ENCODE data around the gene OSBP2.

The OSBP2 gene

DNA sequence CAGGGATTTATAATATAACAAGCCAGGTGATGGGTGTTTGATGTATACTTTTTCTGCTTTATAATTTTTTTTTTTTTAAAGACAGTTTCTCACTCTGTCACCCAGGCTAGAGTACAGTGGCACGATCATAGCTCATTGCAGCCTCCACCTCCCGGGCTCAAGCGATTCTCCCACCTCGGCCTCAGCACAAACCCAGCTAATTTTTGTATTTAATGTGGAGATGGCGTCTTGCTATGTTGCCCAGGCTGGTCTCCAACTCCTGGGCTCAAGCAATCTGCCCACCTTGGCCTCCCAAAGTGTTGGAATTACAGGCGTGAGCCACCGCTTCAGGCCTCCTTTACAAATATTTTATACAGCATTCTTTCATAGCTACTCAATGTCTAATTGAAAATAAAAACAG is 225.3 kb downstream of the OSBP2 start:
- TF ChIP-seq, protein P1, sequence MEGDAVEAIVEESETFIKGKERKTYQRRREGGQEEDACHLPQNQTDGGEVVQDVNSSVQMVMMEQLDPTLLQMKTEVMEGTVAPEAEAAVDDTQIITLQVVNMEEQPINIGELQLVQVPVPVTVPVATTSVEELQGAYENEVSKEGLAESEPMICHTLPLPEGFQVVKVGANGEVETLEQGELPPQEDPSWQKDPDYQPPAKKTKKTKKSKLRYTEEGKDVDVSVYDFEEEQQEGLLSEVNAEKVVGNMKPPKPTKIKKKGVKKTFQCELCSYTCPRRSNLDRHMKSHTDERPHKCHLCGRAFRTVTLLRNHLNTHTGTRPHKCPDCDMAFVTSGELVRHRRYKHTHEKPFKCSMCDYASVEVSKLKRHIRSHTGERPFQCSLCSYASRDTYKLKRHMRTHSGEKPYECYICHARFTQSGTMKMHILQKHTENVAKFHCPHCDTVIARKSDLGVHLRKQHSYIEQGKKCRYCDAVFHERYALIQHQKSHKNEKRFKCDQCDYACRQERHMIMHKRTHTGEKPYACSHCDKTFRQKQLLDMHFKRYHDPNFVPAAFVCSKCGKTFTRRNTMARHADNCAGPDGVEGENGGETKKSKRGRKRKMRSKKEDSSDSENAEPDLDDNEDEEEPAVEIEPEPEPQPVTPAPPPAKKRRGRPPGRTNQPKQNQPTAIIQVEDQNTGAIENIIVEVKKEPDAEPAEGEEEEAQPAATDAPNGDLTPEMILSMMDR (IDR thresholded peaks at IDR 0.05; ENCODE audit: insufficient read depth, low read depth, low read length, missing control alignments) = no peak
- no peak overlapping the region for H3K4me3 ChIP-seq (ENCODE audit: low read depth, low read length)
- no peak for DNase-seq (ENCODE audit: low read depth)

DNA sequence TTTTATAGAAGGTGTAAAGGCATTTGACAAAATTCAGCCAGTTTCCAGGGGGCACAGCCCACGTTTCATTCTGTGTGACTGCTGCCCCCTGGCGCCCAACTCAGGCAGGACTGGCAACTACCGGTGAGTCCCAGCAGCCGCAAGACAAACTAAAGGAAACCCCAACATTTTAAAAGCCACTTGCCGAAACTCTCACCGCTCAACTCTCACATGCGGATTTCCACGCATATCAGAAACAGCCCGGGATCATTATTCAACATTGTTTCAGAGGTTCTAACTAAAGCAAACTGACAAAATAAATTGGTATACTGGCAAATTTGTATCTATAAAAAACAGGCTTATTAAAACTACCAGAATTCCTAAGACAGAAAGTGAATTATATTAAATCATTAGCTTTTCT is 225.7 kb downstream of the OSBP2 start:
- TF ChIP-seq, protein P1 (IDR thresholded peaks at IDR 0.05; ENCODE audit: insufficient read depth, low read depth, low read length, missing control alignments) = peak; percentile 90
- peak; percentile 76 for DNase-seq (ENCODE audit: low read depth)
- H3K4me3 ChIP-seq (ENCODE audit: low read depth, low read length) = no peak overlapping the region

DNA sequence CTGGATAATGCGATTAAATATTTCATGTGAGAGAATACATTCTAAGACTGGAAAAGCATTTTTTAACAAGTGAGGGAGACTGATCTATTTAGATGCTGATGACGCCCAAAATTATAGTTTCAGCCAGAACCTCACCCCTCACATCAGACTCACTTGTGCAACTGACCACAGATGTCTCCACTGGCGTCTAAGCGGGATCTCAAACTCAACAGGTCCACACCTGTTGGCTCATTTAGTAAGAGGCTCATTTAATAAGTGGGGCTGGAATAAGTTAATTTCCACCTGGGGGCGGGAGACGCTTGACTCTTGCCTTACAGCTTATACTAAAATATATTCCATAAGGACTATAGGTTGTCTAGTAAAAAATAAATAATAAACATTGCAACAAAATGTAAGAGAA is 226.4 kb downstream of the OSBP2 start:
- H3K4me3 ChIP-seq (ENCODE audit: low read depth, low read length) = no peak overlapping the region
- DNase-seq (ENCODE audit: low read depth) = no peak
- TF ChIP-seq, protein P1 (IDR thresholded peaks at IDR 0.05; ENCODE audit: insufficient read depth, low read depth, low read length, missing control alignments) = no peak

DNA sequence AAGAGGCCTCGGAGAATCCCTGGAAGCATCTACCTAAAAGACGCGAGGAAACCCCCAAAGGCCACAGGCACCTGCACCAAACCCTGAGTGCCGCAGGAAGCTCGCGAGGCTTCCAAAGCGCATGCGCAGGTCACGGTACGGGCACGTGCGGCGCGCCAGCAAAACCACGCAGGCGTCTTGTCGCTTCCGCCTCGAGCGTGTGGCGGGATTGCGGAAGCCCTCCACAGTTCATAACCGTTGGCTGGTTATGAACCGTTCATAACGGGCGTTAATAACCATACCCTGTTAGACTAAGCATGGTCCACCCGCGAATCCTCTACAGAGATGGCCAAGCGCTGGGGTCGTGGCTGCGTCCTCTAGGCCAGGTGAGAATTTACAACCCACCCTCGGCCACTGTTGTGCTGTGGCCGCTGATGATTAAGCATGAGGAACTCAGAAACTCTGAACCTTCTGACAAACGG is 227.5 kb downstream of the OSBP2 start:
- TF ChIP-seq, protein P1 (IDR thresholded peaks at IDR 0.05; ENCODE audit: insufficient read depth, low read depth, low read length, missing control alignments) = no peak
- peak; percentile 30 for DNase-seq (ENCODE audit: low read depth)
- H3K4me3 ChIP-seq (ENCODE audit: low read depth, low read length) = no peak overlapping the region

DNA sequence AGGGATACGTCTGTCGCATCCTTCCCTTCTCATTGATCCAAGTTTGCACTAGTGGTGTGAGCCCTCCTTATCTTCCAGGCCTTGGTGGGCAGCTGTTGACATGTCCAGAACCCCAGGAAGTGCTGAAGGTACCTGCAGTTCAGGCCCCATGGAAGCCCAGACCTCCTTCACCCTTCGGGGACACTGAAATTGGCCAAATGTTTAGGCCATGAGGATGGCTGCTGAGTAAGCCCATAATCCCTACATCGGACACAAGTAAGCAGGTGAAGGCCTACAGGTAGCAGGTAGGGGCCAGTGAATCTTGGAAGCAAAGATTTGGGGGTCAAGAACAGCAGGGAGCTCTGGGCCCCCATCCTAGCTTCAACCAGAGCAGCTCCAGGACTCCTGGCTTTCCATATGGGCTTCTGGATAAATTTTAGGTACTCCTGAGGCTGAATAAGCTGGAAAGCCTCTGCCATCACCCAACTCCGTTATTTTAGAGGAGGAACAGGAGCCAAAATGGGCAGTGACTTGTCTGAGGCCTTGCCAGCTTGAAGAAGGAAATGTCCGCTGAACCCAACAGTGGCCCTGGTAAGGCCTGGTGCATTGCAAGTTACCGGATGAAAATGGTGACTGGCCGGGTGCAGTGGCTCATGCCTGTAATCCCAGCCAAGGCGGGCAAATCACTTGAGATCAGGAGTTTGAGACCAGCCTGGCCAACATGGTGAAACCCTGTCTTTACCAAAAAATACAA is 228.7 kb downstream of the OSBP2 start:
- H3K4me3 ChIP-seq (ENCODE audit: low read depth, low read length) = no peak overlapping the region
- TF ChIP-seq, protein P1 (IDR thresholded peaks at IDR 0.05; ENCODE audit: insufficient read depth, low read depth, low read length, missing control alignments) = no peak
- no peak for DNase-seq (ENCODE audit: low read depth)

DNA sequence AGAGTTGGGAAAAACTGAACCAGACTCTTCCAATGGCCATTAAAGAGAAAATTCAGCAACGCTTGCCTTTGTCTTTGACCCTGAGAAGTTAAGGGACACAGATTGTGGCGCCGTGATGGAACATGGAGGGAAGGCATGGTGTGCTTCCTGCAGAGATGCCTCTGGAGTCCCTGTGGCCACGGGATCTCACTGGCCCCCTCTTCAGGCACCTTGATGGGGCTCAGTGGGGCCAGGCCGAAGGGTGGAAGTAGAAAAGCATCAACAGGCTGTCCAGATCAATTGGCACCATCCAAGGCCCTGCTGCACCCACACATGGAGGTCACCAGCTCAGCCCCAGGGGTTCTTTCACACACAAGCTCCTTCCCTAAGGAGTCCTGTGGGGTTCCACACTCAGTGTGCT is 231.0 kb downstream of the OSBP2 start:
- no peak overlapping the region for H3K4me3 ChIP-seq (ENCODE audit: low read depth, low read length)
- TF ChIP-seq, protein P1 (IDR thresholded peaks at IDR 0.05; ENCODE audit: insufficient read depth, low read depth, low read length, missing control alignments) = no peak

DNA sequence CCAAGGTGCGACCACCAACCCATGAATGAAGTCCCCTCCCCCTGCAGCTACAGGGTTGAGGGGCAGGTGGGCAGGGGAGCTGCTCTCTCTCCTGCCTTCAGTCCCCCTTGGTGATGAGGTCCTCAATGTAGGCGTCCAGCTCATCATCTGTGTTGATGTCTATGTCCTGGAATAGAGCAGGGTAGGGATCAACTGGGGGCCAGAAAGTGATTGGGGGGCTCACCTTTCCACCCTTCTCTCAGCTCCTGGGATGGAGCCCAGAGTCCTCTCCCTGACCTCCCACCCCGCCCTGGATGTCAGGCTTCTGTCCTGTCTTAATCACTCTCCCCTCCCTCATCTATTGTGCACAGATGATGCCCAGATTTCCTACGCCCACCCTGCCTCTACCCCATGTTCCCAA is 232.0 kb downstream of the OSBP2 start:
- no peak for DNase-seq (ENCODE audit: low read depth)
- TF ChIP-seq, protein P1 (IDR thresholded peaks at IDR 0.05; ENCODE audit: insufficient read depth, low read depth, low read length, missing control alignments) = no peak
- H3K4me3 ChIP-seq (ENCODE audit: low read depth, low read length) = no peak overlapping the region

More for the DNA sequence above, 231.0 kb downstream of the OSBP2 start:
- DNase-seq (ENCODE audit: low read depth) = no peak
